ENCODE measurements around the gene WNT10A.

The WNT10A gene

DNA sequence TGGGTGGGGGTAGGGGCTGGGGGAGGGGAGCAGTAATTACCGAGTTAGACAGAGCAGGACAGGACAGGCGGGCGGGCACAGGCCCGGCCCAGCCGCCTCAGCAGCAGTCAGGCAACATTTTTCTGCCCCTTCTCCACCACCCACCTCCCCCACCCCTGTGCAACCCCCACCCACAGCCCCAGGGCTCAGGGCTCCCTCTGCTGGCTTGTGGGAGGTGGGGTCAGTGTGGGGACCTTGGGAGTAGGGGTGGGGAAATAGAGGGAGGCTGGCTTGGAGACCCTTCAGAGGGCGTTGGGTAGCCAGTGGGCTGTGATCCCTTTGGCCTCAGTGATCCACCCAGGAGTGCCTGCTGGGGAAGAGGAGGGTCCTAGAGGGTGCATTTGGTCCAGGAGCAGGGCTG lies 14.7 kb upstream of the WNT10A start:
- Histone ChIP-seq H3K4me1 (ENCODE audit: control insufficient read depth in 1 of 2, insufficient read depth in 2 of 2, low read length in 2 of 2) (peaks cover 0 to 3% of the 10 kb centered on the region in 2 donors), H3K27me3 (ENCODE audit: control insufficient read depth in 1 of 2, insufficient read depth in 2 of 2, low read length in 2 of 2) (peaks cover 43 to 56% of the 10 kb centered on the region in 2 donors), H3K4me3 (ENCODE audit: low read depth in 1 of 2, low read length in 2 of 2) (no peak overlapping the region), H3K9me3 (ENCODE audit: control insufficient read depth in 1 of 2, low read length in 2 of 2) (no peaks in the 10 kb centered on the region), H3K36me3 (ENCODE audit: control insufficient read depth in 1 of 2, insufficient read depth in 2 of 2, low read length in 2 of 2) (no peaks in the 10 kb centered on the region), H3K9ac (ENCODE audit: low read depth in 1 of 2, low read length in 2 of 2) (no peak overlapping the region), H3K27ac (ENCODE audit: low read depth, low read length) (no peak overlapping the region)

GRCh38 chr2:218867900-218868299 lies 12.8 kb upstream of the WNT10A start:
- Histone ChIP-seq H3K9me3 (ENCODE audit: control insufficient read depth in 1 of 2, low read length in 2 of 2) (no peaks in the 10 kb centered on the region), H3K27me3 (ENCODE audit: control insufficient read depth in 1 of 2, insufficient read depth in 2 of 2, low read length in 2 of 2) (peaks cover 48 to 57% of the 10 kb centered on the region in 2 donors), H3K27ac (ENCODE audit: low read depth, low read length) (no peak overlapping the region), H3K9ac (ENCODE audit: low read depth in 1 of 2, low read length in 2 of 2) (no peak overlapping the region), H3K36me3 (ENCODE audit: control insufficient read depth in 1 of 2, insufficient read depth in 2 of 2, low read length in 2 of 2) (no peaks in the 10 kb centered on the region), H3K4me1 (ENCODE audit: control insufficient read depth in 1 of 2, insufficient read depth in 2 of 2, low read length in 2 of 2) (peaks cover 0 to 13% of the 10 kb centered on the region in 2 donors), H3K4me3 (ENCODE audit: low read depth in 1 of 2, low read length in 2 of 2) (no peak overlapping the region)

DNA sequence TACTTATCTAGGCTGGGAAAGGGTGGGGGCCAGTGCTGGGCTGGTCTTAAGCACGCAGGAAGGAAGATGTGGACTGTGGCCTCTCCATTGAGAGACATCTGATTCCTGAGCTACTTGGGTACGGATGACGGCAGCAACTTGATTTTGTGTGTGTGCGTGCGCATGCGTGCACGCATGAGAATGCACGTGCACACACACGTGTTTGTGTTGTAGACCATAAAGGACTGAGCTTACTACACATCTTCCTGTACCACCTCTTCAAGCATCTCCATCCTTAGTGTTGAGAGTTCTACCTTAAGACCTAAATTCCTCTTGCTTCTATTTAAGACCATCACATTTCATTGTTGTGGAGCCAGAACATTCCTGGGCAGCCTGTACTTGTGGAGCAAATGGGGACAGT lies 11.6 kb upstream of the WNT10A start:
- no peaks in the 10 kb centered on the region for H3K36me3 ChIP-seq (ENCODE audit: control insufficient read depth in 1 of 2, insufficient read depth in 2 of 2, low read length in 2 of 2)
- H3K27me3 ChIP-seq (ENCODE audit: control insufficient read depth in 1 of 2, insufficient read depth in 2 of 2, low read length in 2 of 2): peaks cover 54 to 59% of the 10 kb centered on the region in 2 donors
- H3K27ac ChIP-seq (ENCODE audit: low read depth, low read length): no peak overlapping the region
- H3K4me1 ChIP-seq (ENCODE audit: control insufficient read depth in 1 of 2, insufficient read depth in 2 of 2, low read length in 2 of 2): peaks cover 3 to 13% of the 10 kb centered on the region in 2 donors
- no peak overlapping the region for H3K9ac ChIP-seq (ENCODE audit: low read depth in 1 of 2, low read length in 2 of 2)
- H3K4me3 ChIP-seq (ENCODE audit: low read depth in 1 of 2, low read length in 2 of 2): no peak overlapping the region
- no peaks in the 10 kb centered on the region for H3K9me3 ChIP-seq (ENCODE audit: control insufficient read depth in 1 of 2, low read length in 2 of 2)

- H3K27me3 ChIP-seq (ENCODE audit: control insufficient read depth in 1 of 2, insufficient read depth in 2 of 2, low read length in 2 of 2): peaks cover 68 to 74% of the 10 kb centered on the region in 2 donors
Measured at GRCh38 chr2:218870984-218871344, 9.7 kb upstream of the WNT10A start.

DNA sequence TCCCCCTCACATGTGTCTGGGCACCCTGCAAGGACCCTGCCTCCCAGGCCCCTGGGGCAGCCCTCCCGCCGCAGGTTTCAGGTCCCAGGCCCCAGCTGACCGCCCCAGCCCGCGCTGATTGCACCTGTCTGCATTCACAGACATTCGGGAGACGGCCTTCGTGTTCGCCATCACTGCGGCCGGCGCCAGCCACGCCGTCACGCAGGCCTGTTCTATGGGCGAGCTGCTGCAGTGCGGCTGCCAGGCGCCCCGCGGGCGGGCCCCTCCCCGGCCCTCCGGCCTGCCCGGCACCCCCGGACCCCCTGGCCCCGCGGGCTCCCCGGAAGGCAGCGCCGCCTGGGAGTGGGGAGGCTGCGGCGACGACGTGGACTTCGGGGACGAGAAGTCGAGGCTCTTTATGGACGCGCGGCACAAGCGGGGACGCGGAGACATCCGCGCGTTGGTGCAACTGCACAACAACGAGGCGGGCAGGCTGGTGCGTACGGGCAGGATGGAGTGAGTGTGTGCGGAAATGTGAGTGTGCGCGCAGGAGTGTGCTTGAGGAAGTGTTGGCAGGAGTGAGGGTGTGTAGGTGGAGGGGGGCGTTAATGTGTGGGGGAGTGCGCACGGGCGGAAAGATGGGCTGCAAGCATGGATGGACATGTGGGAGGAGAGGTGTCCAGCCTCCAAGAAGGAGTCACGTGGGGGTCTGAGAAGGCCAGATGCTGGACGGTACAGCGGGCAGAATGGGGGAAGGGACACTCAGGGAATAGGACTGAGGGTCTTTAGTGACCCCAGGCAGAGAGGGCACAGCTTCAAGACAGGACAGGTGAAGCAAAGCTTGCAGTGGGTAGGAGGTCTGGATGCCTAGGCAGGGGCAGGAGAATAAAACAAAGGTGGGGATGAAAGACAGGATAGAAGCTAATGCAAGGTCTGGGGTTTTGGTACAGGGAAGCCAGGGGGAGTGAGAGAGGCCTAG lies 9.0 kb upstream of the WNT10A start:
- Histone ChIP-seq H3K36me3 (ENCODE audit: control insufficient read depth in 1 of 2, insufficient read depth in 2 of 2, low read length in 2 of 2) (no peaks in the 10 kb centered on the region), H3K27ac (ENCODE audit: low read depth, low read length) (no peak overlapping the region), H3K27me3 (ENCODE audit: control insufficient read depth in 1 of 2, insufficient read depth in 2 of 2, low read length in 2 of 2) (peaks cover 73 to 75% of the 10 kb centered on the region in 2 donors), H3K9ac (ENCODE audit: low read depth in 1 of 2, low read length in 2 of 2) (no peak overlapping the region), H3K4me1 (ENCODE audit: control insufficient read depth in 1 of 2, insufficient read depth in 2 of 2, low read length in 2 of 2) (peaks cover 3 to 13% of the 10 kb centered on the region in 2 donors), H3K4me3 (ENCODE audit: low read depth in 1 of 2, low read length in 2 of 2) (peak overlapping the region; percentile 13 to 50), H3K9me3 (ENCODE audit: control insufficient read depth in 1 of 2, low read length in 2 of 2) (no peaks in the 10 kb centered on the region)

More at GRCh38 chr2:218870984-218871344, 9.7 kb upstream of the WNT10A start:
- Histone ChIP-seq H3K4me1 (ENCODE audit: control insufficient read depth in 1 of 2, insufficient read depth in 2 of 2, low read length in 2 of 2) (peaks cover 3 to 13% of the 10 kb centered on the region in 2 donors), H3K9me3 (ENCODE audit: control insufficient read depth in 1 of 2, low read length in 2 of 2) (no peaks in the 10 kb centered on the region), H3K4me3 (ENCODE audit: low read depth in 1 of 2, low read length in 2 of 2) (peak overlapping the region; percentile 13 to 50), H3K36me3 (ENCODE audit: control insufficient read depth in 1 of 2, insufficient read depth in 2 of 2, low read length in 2 of 2) (no peaks in the 10 kb centered on the region), H3K27ac (ENCODE audit: low read depth, low read length) (no peak overlapping the region), H3K9ac (ENCODE audit: low read depth in 1 of 2, low read length in 2 of 2) (no peak overlapping the region)

DNA sequence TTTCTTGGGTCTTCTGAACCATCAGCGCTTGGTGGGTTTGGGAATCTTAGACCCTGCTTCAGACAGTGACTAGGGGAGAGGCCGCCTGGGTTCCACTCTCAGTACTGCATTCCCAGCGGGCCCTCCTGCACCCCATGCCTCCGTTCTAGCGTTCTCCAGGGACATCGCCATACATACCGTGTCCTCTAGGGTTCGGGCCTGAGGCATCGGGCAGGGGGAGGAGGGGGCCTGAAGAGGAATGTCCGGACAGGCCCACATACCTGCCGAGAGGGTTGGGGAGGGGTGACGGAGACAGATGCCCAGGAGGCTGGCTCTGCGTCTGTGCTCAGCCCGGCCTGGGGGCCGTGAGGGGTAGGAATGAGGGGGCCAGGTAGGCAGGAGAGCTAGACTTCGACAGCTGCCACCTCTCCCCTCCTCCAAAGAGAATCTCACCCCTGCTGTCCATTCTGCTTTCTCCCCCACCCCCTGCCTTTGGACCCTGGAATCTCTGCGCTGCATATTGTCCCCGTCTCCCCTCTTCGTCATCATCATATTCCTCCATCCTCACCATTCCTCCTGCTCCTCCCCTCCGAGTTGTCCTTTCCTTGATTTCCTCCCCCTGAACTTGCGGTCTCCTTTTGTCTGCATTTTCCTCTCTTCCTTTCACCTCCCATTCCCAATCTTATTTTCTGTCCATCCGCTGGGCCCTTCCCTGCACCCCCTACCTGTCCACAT lies 7.8 kb upstream of the WNT10A start:
- Histone ChIP-seq H3K9me3 (ENCODE audit: control insufficient read depth in 1 of 2, low read length in 2 of 2) (no peaks in the 10 kb centered on the region), H3K27ac (ENCODE audit: low read depth, low read length) (no peak overlapping the region), H3K4me3 (ENCODE audit: low read depth in 1 of 2, low read length in 2 of 2) (peak overlapping the region in 1 of 2 donors; percentile 28), H3K4me1 (ENCODE audit: control insufficient read depth in 1 of 2, insufficient read depth in 2 of 2, low read length in 2 of 2) (peaks cover 3 to 13% of the 10 kb centered on the region in 2 donors), H3K9ac (ENCODE audit: low read depth in 1 of 2, low read length in 2 of 2) (no peak overlapping the region), H3K27me3 (ENCODE audit: control insufficient read depth in 1 of 2, insufficient read depth in 2 of 2, low read length in 2 of 2) (peaks cover 77 to 78% of the 10 kb centered on the region in 2 donors), H3K36me3 (ENCODE audit: control insufficient read depth in 1 of 2, insufficient read depth in 2 of 2, low read length in 2 of 2) (no peaks in the 10 kb centered on the region)

DNA sequence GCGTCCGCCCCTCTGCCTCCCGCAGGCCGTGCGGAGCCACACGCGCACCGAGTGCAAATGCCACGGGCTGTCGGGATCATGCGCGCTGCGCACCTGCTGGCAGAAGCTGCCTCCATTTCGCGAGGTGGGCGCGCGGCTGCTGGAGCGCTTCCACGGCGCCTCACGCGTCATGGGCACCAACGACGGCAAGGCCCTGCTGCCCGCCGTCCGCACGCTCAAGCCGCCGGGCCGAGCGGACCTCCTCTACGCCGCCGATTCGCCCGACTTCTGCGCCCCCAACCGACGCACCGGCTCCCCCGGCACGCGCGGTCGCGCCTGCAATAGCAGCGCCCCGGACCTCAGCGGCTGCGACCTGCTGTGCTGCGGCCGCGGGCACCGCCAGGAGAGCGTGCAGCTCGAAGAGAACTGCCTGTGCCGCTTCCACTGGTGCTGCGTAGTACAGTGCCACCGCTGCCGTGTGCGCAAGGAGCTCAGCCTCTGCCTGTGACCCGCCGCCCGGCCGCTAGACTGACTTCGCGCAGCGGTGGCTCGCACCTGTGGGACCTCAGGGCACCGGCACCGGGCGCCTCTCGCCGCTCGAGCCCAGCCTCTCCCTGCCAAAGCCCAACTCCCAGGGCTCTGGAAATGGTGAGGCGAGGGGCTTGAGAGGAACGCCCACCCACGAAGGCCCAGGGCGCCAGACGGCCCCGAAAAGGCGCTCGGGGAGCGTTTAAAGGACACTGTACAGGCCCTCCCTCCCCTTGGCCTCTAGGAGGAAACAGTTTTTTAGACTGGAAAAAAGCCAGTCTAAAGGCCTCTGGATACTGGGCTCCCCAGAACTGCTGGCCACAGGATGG lies 7.1 kb upstream of the WNT10A start:
- Histone ChIP-seq H3K9ac (ENCODE audit: low read depth in 1 of 2, low read length in 2 of 2) (no peak overlapping the region), H3K4me1 (ENCODE audit: control insufficient read depth in 1 of 2, insufficient read depth in 2 of 2, low read length in 2 of 2) (peaks cover 3 to 13% of the 10 kb centered on the region in 2 donors), H3K27me3 (ENCODE audit: control insufficient read depth in 1 of 2, insufficient read depth in 2 of 2, low read length in 2 of 2) (peaks cover 76 to 80% of the 10 kb centered on the region in 2 donors)

DNA sequence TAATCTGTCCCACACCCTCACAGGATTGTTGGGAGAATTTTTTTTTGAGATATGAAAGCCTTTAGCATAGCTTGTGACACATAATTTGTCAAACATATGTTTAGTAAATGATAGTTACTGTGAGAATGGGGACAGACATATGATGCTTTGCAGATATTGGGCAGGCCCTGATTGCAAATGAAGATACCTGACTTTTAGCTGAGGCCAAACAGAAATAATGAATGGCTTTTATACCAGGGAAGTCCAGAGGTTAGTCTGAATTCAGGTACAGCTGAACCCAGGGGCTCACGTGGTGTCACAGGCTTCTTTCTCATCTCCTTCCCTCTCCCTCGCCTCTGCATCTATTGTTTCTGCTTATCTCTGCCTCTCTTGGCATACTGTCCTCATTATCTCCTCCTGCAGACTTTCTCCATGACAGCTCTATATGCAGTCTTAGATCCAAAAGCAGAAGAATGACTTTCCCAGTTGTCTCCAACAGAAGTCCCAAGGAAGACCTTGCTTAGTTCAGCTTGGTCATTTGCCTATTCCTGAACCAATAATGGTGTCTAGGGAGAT lies 4.9 kb upstream of the WNT10A start:
- Histone ChIP-seq H3K27me3 (ENCODE audit: control insufficient read depth in 1 of 2, insufficient read depth in 2 of 2, low read length in 2 of 2) (peaks cover 79 to 80% of the 10 kb centered on the region in 2 donors), H3K9ac (ENCODE audit: low read depth in 1 of 2, low read length in 2 of 2) (no peak overlapping the region), H3K4me3 (ENCODE audit: low read depth in 1 of 2, low read length in 2 of 2) (no peak overlapping the region), H3K36me3 (ENCODE audit: control insufficient read depth in 1 of 2, insufficient read depth in 2 of 2, low read length in 2 of 2) (no peaks in the 10 kb centered on the region), H3K27ac (ENCODE audit: low read depth, low read length) (no peak overlapping the region), H3K4me1 (ENCODE audit: control insufficient read depth in 1 of 2, insufficient read depth in 2 of 2, low read length in 2 of 2) (peaks cover 3 to 25% of the 10 kb centered on the region in 2 donors), H3K9me3 (ENCODE audit: control insufficient read depth in 1 of 2, low read length in 2 of 2) (no peaks in the 10 kb centered on the region)

More for the DNA sequence above, 7.1 kb upstream of the WNT10A start:
- H3K4me3 ChIP-seq (ENCODE audit: low read depth in 1 of 2, low read length in 2 of 2): peak overlapping the region in 1 of 2 donors; percentile 28
- no peaks in the 10 kb centered on the region for H3K9me3 ChIP-seq (ENCODE audit: control insufficient read depth in 1 of 2, low read length in 2 of 2)
- H3K36me3 ChIP-seq (ENCODE audit: control insufficient read depth in 1 of 2, insufficient read depth in 2 of 2, low read length in 2 of 2): no peaks in the 10 kb centered on the region
- H3K27ac ChIP-seq (ENCODE audit: low read depth, low read length): no peak overlapping the region

DNA sequence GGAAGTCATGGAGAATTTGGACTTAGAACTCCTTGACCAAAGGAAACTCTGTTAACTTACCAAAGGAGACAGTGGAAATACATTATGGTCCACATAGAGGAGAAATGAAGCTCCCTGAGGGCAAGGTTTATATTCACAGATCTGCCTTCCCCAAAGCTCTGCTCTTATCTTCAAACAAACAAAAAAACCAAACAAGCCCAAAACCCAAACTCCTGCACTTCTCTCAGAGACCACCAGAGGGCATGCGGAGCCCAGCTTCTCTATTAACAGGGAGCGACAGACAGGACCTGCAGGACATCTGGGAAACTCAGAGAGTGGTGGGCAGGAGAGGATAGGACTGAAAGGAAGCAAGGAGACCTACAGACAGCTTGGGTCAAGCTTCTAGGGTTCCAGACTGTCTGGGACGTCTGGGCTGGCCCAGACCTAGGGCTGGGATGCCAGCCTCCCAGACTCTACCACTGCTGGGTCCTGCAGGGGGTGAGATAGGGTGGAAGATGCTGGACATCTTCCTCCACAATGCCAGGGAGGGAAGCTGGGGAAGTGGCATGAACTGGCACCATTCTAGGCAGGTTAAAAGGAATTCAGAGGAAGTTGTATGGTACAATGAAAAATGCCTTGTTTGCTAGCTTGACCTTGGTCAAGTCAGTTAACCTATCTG lies 4.0 kb upstream of the WNT10A start:
- no peak overlapping the region for H3K9ac ChIP-seq (ENCODE audit: low read depth in 1 of 2, low read length in 2 of 2)
- H3K4me1 ChIP-seq (ENCODE audit: control insufficient read depth in 1 of 2, insufficient read depth in 2 of 2, low read length in 2 of 2): peaks cover 3 to 20% of the 10 kb centered on the region in 2 donors
- no peaks in the 10 kb centered on the region for H3K36me3 ChIP-seq (ENCODE audit: control insufficient read depth in 1 of 2, insufficient read depth in 2 of 2, low read length in 2 of 2)
- H3K4me3 ChIP-seq (ENCODE audit: low read depth in 1 of 2, low read length in 2 of 2): no peak overlapping the region
- H3K27ac ChIP-seq (ENCODE audit: low read depth, low read length): no peak overlapping the region
- H3K27me3 ChIP-seq (ENCODE audit: control insufficient read depth in 1 of 2, insufficient read depth in 2 of 2, low read length in 2 of 2): peaks cover 81 to 85% of the 10 kb centered on the region in 2 donors
- H3K9me3 ChIP-seq (ENCODE audit: control insufficient read depth in 1 of 2, low read length in 2 of 2): no peaks in the 10 kb centered on the region
